Upper lobe of right lung (tissue), 1 donor: ENCODE results near the gene AP2B1. TPM values are rescaled to one million over a fixed set of nuclear protein-coding genes. Genes with fewer than 3 reads are reported as not detected.
"Not testable (repeated sequence)": the region's sequence is repeated elsewhere in the genome, so short reads cannot be mapped to it uniquely, and the experiment has no call there.

Source experiments
- ATAC-seq: fragments of 200-7000 bp; cut with Tn5 transposase; one replicate; pipeline ENCODE4 v1.9.1; 2020; ENCODE audit warnings: mild to moderate bottlenecking, moderate library complexity
- DNase-seq: peaks from one replicate; pipeline ENCODE4 v3.0.0-alpha.2; 2020
- H3K27ac ChIP-seq: fragments of 200-600 bp; one replicate; pipeline ENCODE4 v1.8.0; 2022
- H3K27me3 ChIP-seq: fragments of 200-600 bp; one replicate; pipeline ENCODE4 v1.8.0; 2022; ENCODE audit warnings: mild to moderate bottlenecking
- H3K36me3 ChIP-seq: fragments of 200-600 bp; one replicate; pipeline ENCODE4 v1.8.0; 2022
- H3K4me1 ChIP-seq: fragments of 200-600 bp; one replicate; pipeline ENCODE4 v1.8.0; 2022
- H3K4me3 ChIP-seq: fragments of 200-600 bp; one replicate; pipeline ENCODE4 v1.8.0; 2022; ENCODE audit warnings: mild to moderate bottlenecking
- H3K9me3 ChIP-seq: fragments of 200-600 bp; one replicate; pipeline ENCODE4 v1.8.0; 2022
- intact Hi-C: fragments of 100-400 bp; cut with DNase I; formaldehyde crosslinking; loops from one replicate; pipeline ENCODE4 v1.11.0; 2022
- total RNA-seq: library from RNA; stranded (reverse); fragmentation: NEBNext Ultra II Directional; extraction: Animal tissue kit (Norgen Biotek cat#: 25700); gene quantifications from one replicate; pipeline ENCODE4 v1.2.1, GENCODE V29; 2021
- TF ChIP-seq, protein P1 (sequence below): fragments of 200-600 bp; IDR thresholded peaks from one replicate; pipeline ENCODE4 v1.8.0; 2022; ENCODE audit warnings: antibody characterized with exemption
- donor health status: DM: no; HTN: yes; CAD: no; lungs with severe emphysema.

AP2B1 gene
- total RNA-seq, 1 donor from 2014 or later: 153 TPM

DNA sequence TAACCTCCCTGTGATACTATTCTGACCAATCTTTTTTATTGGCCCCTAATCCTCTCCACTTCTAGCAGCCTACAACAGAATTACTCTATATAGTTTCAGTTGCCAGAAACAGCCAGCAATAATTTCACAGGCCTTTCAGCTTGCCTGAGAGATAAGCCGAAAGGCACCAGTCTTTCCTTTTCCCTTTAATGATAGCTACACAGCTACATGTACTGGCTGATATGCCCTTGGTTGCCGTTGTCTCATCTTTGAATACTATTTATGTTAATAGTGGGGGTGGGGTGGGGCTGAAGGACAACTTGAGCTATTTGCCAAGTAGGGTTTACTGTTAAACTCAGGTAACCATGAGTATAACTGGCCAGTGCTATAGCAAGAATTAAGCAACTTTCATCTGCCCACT, 108.5 kb downstream of the AP2B1 start:
- no peak for DNase-seq
- no peak overlapping the region for H3K4me3 ChIP-seq
- TF ChIP-seq, protein P1, sequence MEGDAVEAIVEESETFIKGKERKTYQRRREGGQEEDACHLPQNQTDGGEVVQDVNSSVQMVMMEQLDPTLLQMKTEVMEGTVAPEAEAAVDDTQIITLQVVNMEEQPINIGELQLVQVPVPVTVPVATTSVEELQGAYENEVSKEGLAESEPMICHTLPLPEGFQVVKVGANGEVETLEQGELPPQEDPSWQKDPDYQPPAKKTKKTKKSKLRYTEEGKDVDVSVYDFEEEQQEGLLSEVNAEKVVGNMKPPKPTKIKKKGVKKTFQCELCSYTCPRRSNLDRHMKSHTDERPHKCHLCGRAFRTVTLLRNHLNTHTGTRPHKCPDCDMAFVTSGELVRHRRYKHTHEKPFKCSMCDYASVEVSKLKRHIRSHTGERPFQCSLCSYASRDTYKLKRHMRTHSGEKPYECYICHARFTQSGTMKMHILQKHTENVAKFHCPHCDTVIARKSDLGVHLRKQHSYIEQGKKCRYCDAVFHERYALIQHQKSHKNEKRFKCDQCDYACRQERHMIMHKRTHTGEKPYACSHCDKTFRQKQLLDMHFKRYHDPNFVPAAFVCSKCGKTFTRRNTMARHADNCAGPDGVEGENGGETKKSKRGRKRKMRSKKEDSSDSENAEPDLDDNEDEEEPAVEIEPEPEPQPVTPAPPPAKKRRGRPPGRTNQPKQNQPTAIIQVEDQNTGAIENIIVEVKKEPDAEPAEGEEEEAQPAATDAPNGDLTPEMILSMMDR: no peak
- intact Hi-C loops: no loop called here
- no peaks in the 10 kb centered on the region for H3K9me3 ChIP-seq
- no peak overlapping the region for H3K27ac ChIP-seq
- no peaks in the 10 kb centered on the region for H3K27me3 ChIP-seq
- H3K36me3 ChIP-seq: peaks cover 55% of the 10 kb centered on the region
- ATAC-seq: no peak
- H3K4me1 ChIP-seq: no peaks in the 10 kb centered on the region

DNA sequence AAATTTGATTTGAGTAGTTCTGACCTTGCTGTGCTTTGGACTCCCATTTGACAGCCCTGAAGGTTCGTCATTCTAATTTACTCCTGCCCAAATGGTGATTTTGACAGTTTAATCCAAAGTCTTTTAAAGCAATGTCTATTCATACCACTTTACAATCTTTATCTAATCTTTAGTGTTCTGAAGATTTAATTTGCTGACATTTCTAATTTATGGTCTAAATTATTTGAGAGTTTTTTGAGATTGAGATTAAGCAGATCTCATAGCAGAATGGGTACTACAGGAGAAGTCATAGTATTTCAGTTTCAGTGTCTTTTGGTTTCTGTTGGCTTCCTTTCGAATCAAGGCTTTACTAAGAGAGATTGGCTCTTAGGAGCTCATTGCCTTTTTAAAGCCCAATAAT, 111.7 kb downstream of the AP2B1 start:
- TF ChIP-seq, protein P1: no peak
- no peak for DNase-seq
- intact Hi-C loops: no loop called here
- peaks cover 40% of the 10 kb centered on the region for H3K36me3 ChIP-seq
- H3K27ac ChIP-seq: no peak overlapping the region
- ATAC-seq: no peak
- no peaks in the 10 kb centered on the region for H3K9me3 ChIP-seq
- no peaks in the 10 kb centered on the region for H3K4me1 ChIP-seq
- H3K27me3 ChIP-seq: no peaks in the 10 kb centered on the region
- H3K4me3 ChIP-seq: no peak overlapping the region

DNA sequence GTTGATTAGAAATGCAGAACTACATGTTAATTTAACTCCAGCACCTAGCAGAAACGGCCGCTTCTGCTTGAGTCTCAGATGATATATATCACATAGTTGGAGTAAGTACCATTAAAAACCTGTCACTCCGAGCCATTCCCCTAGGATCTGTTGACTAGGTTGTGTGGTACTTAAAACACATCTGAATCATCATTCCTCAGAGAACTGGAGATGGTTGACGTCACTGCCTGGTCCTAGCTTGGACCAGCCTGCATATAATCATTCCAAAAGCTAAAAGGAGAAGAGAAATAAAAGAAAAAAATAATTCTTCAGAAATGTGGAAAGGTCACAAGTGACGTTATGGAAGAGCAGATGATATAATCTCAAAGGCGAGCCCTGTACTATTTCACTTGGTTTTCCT, 113.0 kb downstream of the AP2B1 start:
- H3K36me3 ChIP-seq: peaks cover 28% of the 10 kb centered on the region
- DNase-seq (no peak), ATAC-seq (no peak)
- H3K27ac ChIP-seq: no peak overlapping the region
- H3K4me1 ChIP-seq: peaks cover 2% of the 10 kb centered on the region
- intact Hi-C loops: no loop called here
- no peaks in the 10 kb centered on the region for H3K9me3 ChIP-seq
- H3K4me3 ChIP-seq: no peak overlapping the region
- TF ChIP-seq, protein P1: no peak
- no peaks in the 10 kb centered on the region for H3K27me3 ChIP-seq

DNA sequence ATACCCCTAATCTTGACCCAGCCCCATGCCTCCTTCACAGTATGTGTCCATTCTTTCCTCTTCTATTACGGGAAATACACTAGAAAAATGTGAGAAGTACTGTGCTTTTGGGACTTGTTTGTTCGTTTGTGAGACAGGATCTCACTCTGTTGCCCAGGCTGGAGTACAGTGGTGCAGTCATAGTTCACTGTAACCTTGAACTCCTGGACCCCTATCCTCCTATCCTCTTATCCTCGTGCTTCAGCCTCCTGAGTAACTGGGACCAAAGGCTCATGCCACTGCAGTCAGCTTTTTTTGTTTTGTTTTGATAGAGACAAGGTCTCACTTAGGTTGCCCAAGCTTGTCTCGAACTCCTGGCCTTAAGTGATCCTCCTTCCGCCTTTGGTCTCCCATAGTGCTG, 114.4 kb downstream of the AP2B1 start:
- ATAC-seq (no peak), DNase-seq (no peak)
- Histone ChIP-seq H3K9me3 (no peaks in the 10 kb centered on the region), H3K27me3 (no peaks in the 10 kb centered on the region), H3K27ac (no peak overlapping the region), H3K4me3 (no peak overlapping the region), H3K36me3 (peaks cover 14% of the 10 kb centered on the region), H3K4me1 (peaks cover 8% of the 10 kb centered on the region)
- TF ChIP-seq, protein P1: no peak
- intact Hi-C loops: no loop called here

GRCh38 chr17:35703308-35703707, 116.2 kb downstream of the AP2B1 start:
- intact Hi-C loops, H3K4me3 ChIP-seq, H3K27ac ChIP-seq, ATAC-seq, H3K36me3 ChIP-seq, DNase-seq, H3K9me3 ChIP-seq, H3K27me3 ChIP-seq, H3K4me1 ChIP-seq: not testable (repeated sequence)

GRCh38 chr17:35705230-35705629, 118.1 kb downstream of the AP2B1 start:
- no peak for DNase-seq
- intact Hi-C loops: no loop called here
- Histone ChIP-seq H3K4me1 (peaks cover 8% of the 10 kb centered on the region), H3K27ac (no peak overlapping the region), H3K36me3 (peaks cover 20% of the 10 kb centered on the region), H3K4me3 (no peak overlapping the region), H3K9me3 (no peaks in the 10 kb centered on the region), H3K27me3 (no peaks in the 10 kb centered on the region)
- TF ChIP-seq, protein P1: no peak
- no peak for ATAC-seq
